ACC112 (cell line): ENCODE data around the gene EMP3.

Source experiments
- H2AFZ ChIP-seq: fragments of 200-600 bp; sonication (generic); one replicate; pipeline ENCODE4 v1.6.0; 2017; ENCODE audit warnings: antibody characterized with exemption, low read length; ENCODE audit not compliant: unreplicated experiment
- H3K27ac ChIP-seq: fragments of 200-600 bp; sonication (generic); 2 replicates; pipeline ENCODE4 v1.5.1; 2014; ENCODE audit warnings: low read depth, mild to moderate bottlenecking, antibody characterized with exemption, low read length, moderate library complexity
- H3K27me3 ChIP-seq: fragments of 200-600 bp; sonication (generic); 2 replicates; pipeline ENCODE4 v1.6.1; 2014; ENCODE audit warnings: mild to moderate bottlenecking, antibody characterized with exemption, low read length, moderate library complexity, mixed read lengths; ENCODE audit not compliant: insufficient read depth
- H3K36me3 ChIP-seq: fragments of 200-600 bp; sonication (generic); 2 replicates; pipeline ENCODE4 v1.6.1; 2016; ENCODE audit warnings: mild to moderate bottlenecking, antibody characterized with exemption, low read length, moderate library complexity, mixed read lengths; ENCODE audit not compliant: insufficient read depth
- H3K4me1 ChIP-seq: fragments of 200-600 bp; sonication (generic); one replicate; pipeline ENCODE4 v1.6.1; 2016; ENCODE audit warnings: low read length, mixed read lengths; ENCODE audit not compliant: insufficient read depth, unreplicated experiment, control insufficient read depth
- H3K4me3 ChIP-seq: fragments of 200-600 bp; sonication (generic); 2 replicates; pipeline ENCODE4 v1.5.1; 2014; ENCODE audit warnings: mild to moderate bottlenecking, low read depth, low read length
- H3K79me2 ChIP-seq: fragments of 200-600 bp; sonication (generic); one replicate; pipeline ENCODE4 v1.6.0; 2016; ENCODE audit warnings: low read length; ENCODE audit not compliant: control insufficient read depth, unreplicated experiment, insufficient read depth

Gene EMP3

GRCh38 chr19:48346191-48346590, 20.8 kb downstream of the EMP3 start:
- Histone ChIP-seq H3K27me3 (no peaks in the 10 kb centered on the region), H3K4me1 (peaks cover 2% of the 10 kb centered on the region), H3K27ac (no peak overlapping the region), H3K36me3 (no peaks in the 10 kb centered on the region), H3K4me3 (no peak overlapping the region), H3K79me2 (no peaks in the 10 kb centered on the region), H2AFZ (no peak overlapping the region)

- no peak overlapping the region for H2AFZ ChIP-seq
- peaks cover 2% of the 10 kb centered on the region for H3K4me1 ChIP-seq
- H3K27me3 ChIP-seq = no peaks in the 10 kb centered on the region
- H3K79me2 ChIP-seq = no peaks in the 10 kb centered on the region
- no peaks in the 10 kb centered on the region for H3K36me3 ChIP-seq
- H3K27ac ChIP-seq = no peak overlapping the region
- no peak overlapping the region for H3K4me3 ChIP-seq
Observed at GRCh38 chr19:48348045-48348444, 22.7 kb downstream of the EMP3 start.

GRCh38 chr19:48348737-48349136, 23.4 kb downstream of the EMP3 start:
- H3K36me3 ChIP-seq = no peaks in the 10 kb centered on the region
- H3K4me1 ChIP-seq = no peaks in the 10 kb centered on the region
- H3K79me2 ChIP-seq = no peaks in the 10 kb centered on the region
- H2AFZ ChIP-seq = no peak overlapping the region
- no peak overlapping the region for H3K4me3 ChIP-seq
- no peak overlapping the region for H3K27ac ChIP-seq
- no peaks in the 10 kb centered on the region for H3K27me3 ChIP-seq

GRCh38 chr19:48350856-48351255, 25.5 kb downstream of the EMP3 start:
- Histone ChIP-seq H2AFZ (no peak overlapping the region), H3K4me3 (no peak overlapping the region), H3K36me3 (no peaks in the 10 kb centered on the region), H3K79me2 (no peaks in the 10 kb centered on the region), H3K4me1 (no peaks in the 10 kb centered on the region), H3K27me3 (no peaks in the 10 kb centered on the region), H3K27ac (no peak overlapping the region)

- Histone ChIP-seq H2AFZ (no peak overlapping the region), H3K4me1 (no peaks in the 10 kb centered on the region)
Observed at GRCh38 chr19:48351341-48351752, 26.0 kb downstream of the EMP3 start.

GRCh38 chr19:48353677-48354076, 28.3 kb downstream of the EMP3 start:
- H3K79me2 ChIP-seq = no peaks in the 10 kb centered on the region
- H3K27me3 ChIP-seq = no peaks in the 10 kb centered on the region
- H3K27ac ChIP-seq = no peak overlapping the region
- H3K4me1 ChIP-seq = no peaks in the 10 kb centered on the region
- H3K4me3 ChIP-seq = no peak overlapping the region
- no peak overlapping the region for H2AFZ ChIP-seq
- H3K36me3 ChIP-seq = no peaks in the 10 kb centered on the region

More at GRCh38 chr19:48351341-48351752, 26.0 kb downstream of the EMP3 start:
- Histone ChIP-seq H3K79me2 (no peaks in the 10 kb centered on the region), H3K27me3 (no peaks in the 10 kb centered on the region), H3K4me3 (no peak overlapping the region), H3K27ac (no peak overlapping the region), H3K36me3 (no peaks in the 10 kb centered on the region)

- Histone ChIP-seq H3K4me1 (no peaks in the 10 kb centered on the region), H3K36me3 (no peaks in the 10 kb centered on the region), H3K79me2 (no peaks in the 10 kb centered on the region), H2AFZ (no peak overlapping the region), H3K27me3 (no peaks in the 10 kb centered on the region), H3K4me3 (no peak overlapping the region), H3K27ac (no peak overlapping the region)
Observed at GRCh38 chr19:48354332-48354992, 29.1 kb downstream of the EMP3 start.

GRCh38 chr19:48355365-48355954, 30.1 kb downstream of the EMP3 start:
- Histone ChIP-seq H3K79me2 (no peaks in the 10 kb centered on the region), H3K27ac (no peak overlapping the region), H3K4me3 (no peak overlapping the region), H3K27me3 (no peaks in the 10 kb centered on the region), H3K36me3 (no peaks in the 10 kb centered on the region), H2AFZ (no peak overlapping the region), H3K4me1 (no peaks in the 10 kb centered on the region)

GRCh38 chr19:48359123-48359522, 33.8 kb downstream of the EMP3 start:
- peaks cover 3% of the 10 kb centered on the region for H3K4me1 ChIP-seq
- no peaks in the 10 kb centered on the region for H3K36me3 ChIP-seq
- H2AFZ ChIP-seq = no peak overlapping the region
- H3K4me3 ChIP-seq = no peak overlapping the region
- no peak overlapping the region for H3K27ac ChIP-seq
- H3K79me2 ChIP-seq = no peaks in the 10 kb centered on the region
- H3K27me3 ChIP-seq = no peaks in the 10 kb centered on the region

GRCh38 chr19:48361912-48362311, 36.6 kb downstream of the EMP3 start:
- peaks cover 9% of the 10 kb centered on the region for H3K4me1 ChIP-seq
- H3K27me3 ChIP-seq = no peaks in the 10 kb centered on the region
- no peak overlapping the region for H3K27ac ChIP-seq
- no peaks in the 10 kb centered on the region for H3K36me3 ChIP-seq
- no peak overlapping the region for H2AFZ ChIP-seq
- no peaks in the 10 kb centered on the region for H3K79me2 ChIP-seq
- no peak overlapping the region for H3K4me3 ChIP-seq
